K562 (cell line): ENCODE results near the gene MUCL3. TPM values are rescaled to one million over a fixed set of nuclear protein-coding genes. Genes with fewer than 3 reads are reported as not detected.

Source experiments
- ARID2 ChIP-seq: fragments of 450-650 bp; IDR thresholded peaks from 2 replicates; pipeline ENCODE4 v1.6.1; 2017; ENCODE audit warnings: antibody characterized with exemption, mild to moderate bottlenecking
- ATF1 ChIP-seq, 2 experiments: fragments of 450-650 bp in 1 of 2; IDR thresholded peaks; 2 replicates each; pipeline ENCODE4 v1.6.1; 2016; ENCODE audit warnings: missing compliant biosample characterization in 1 of 2, missing genetic modification characterization in 1 of 2
- ATF3 ChIP-seq, 2 experiments: fragments of 450-650 bp in 1 of 2; sonication (generic) in 1 of 2; formaldehyde crosslinking in 1 of 2; IDR thresholded peaks in 1 of 2; conservative IDR thresholded peaks in 1 of 2; 2 replicates each; pipeline versions ENCODE4 v1.6.1 to v1.8.1; 2016 to 2023; ENCODE audit warnings: mild to moderate bottlenecking in 2 of 2, moderate library complexity in 2 of 2, inconsistent platforms in 1 of 2, missing genetic modification reagents in 1 of 2
- CBFA2T2 ChIP-seq: fragments of 450-650 bp; conservative IDR thresholded peaks from 2 replicates; pipeline ENCODE4 v1.6.1; 2017; ENCODE audit warnings: mild to moderate bottlenecking
- CBFA2T3 ChIP-seq: fragments of 450-650 bp; IDR thresholded peaks from 2 replicates; pipeline ENCODE4 v1.6.1; 2017
- CXXC5 ChIP-seq: fragments of 250-450 bp; sonication (Bioruptor Pico); IDR thresholded peaks from 2 replicates; pipeline ENCODE4 v1.8.0; 2022; ENCODE audit warnings: inconsistent platforms, mild to moderate bottlenecking, moderate library complexity
- DLX4 ChIP-seq: fragments of 250-450 bp; sonication (Bioruptor Pico); IDR thresholded peaks from 2 replicates; pipeline ENCODE4 v1.6.1; 2021; ENCODE audit warnings: mild to moderate bottlenecking
- DMBX1 ChIP-seq: fragments of 250-450 bp; sonication (Bioruptor Pico); IDR thresholded peaks from 2 replicates; pipeline ENCODE4 v1.8.0; 2022; ENCODE audit warnings: inconsistent platforms, mild to moderate bottlenecking, moderate library complexity, borderline replicate concordance
- DPF2 ChIP-seq: fragments of 450-650 bp; IDR thresholded peaks from 2 replicates; pipeline ENCODE4 v1.6.1; 2016
- EWSR1 ChIP-seq: fragments of 450-650 bp; IDR thresholded peaks from 2 replicates; pipeline ENCODE4 v1.6.1; 2018; ENCODE audit warnings: borderline replicate concordance, mild to moderate bottlenecking, low read depth, moderate library complexity; ENCODE audit not compliant: partially characterized antibody
- JUND ChIP-seq, 2 experiments: IDR thresholded peaks; 2 replicates in 1 of 2; 3 replicates in 1 of 2; pipeline ENCODE4 v1.6.1; 2011; ENCODE audit warnings: borderline replicate concordance in 2 of 2, low read depth in 2 of 2, low read length in 2 of 2, improper control_type of control experiment in 1 of 2, missing biosample characterization in 1 of 2, missing genetic modification characterization in 1 of 2, missing genetic modification reagents in 1 of 2
- MAFF ChIP-seq: IDR thresholded peaks from 2 replicates; pipeline ENCODE4 v1.6.1; 2012; ENCODE audit warnings: low read length, improper control_type of control experiment
- MIER1 ChIP-seq: fragments of 450-650 bp; IDR thresholded peaks from 2 replicates; pipeline ENCODE4 v1.6.1; 2016; ENCODE audit warnings: antibody characterized with exemption, mild to moderate bottlenecking, low read depth
- NFE2 ChIP-seq: IDR thresholded peaks from 2 replicates; pipeline ENCODE4 v1.6.1; 2014; ENCODE audit warnings: antibody characterized with exemption, low read depth
- PTTG1 ChIP-seq: fragments of 450-650 bp; IDR thresholded peaks from 2 replicates; pipeline ENCODE4 v1.6.1; 2016; ENCODE audit warnings: low read depth, mild to moderate bottlenecking, missing genetic modification characterization, missing compliant biosample characterization
- RNF219 ChIP-seq: fragments of 250-450 bp; sonication (Bioruptor Pico); IDR thresholded peaks from 2 replicates; pipeline ENCODE4 v1.5.0; 2022; ENCODE audit warnings: mild to moderate bottlenecking
- SPI1 ChIP-seq: IDR thresholded peaks from 2 replicates; pipeline ENCODE4 v1.6.1; 2011; ENCODE audit warnings: low read depth, low read length, control low read depth, borderline replicate concordance
- SREBF2 ChIP-seq: sonication (generic); formaldehyde crosslinking; IDR thresholded peaks from 2 replicates; pipeline ENCODE4 v1.4.0; 2020; ENCODE audit warnings: mild to moderate bottlenecking, missing genetic modification reagents
- TBP ChIP-seq: optimal IDR thresholded peaks from 2 replicates; pipeline ENCODE3; 2011; ENCODE audit warnings: low read depth, low read length, improper control_type of control experiment
- VEZF1 ChIP-seq: fragments of 200-800 bp; sonication (Bioruptor generic); IDR thresholded peaks from 2 replicates; pipeline ENCODE4 v1.6.1; 2017; ENCODE audit warnings: missing genetic modification characterization, missing compliant biosample characterization
- ZNF217 ChIP-seq: sonication (generic); formaldehyde crosslinking; IDR thresholded peaks from 2 replicates; pipeline ENCODE4 v1.8.0; 2022; ENCODE audit warnings: mild to moderate bottlenecking, missing genetic modification reagents
- ZNF282 ChIP-seq: sonication (generic); formaldehyde crosslinking; IDR thresholded peaks from 2 replicates; pipeline ENCODE4 v1.8.1; 2023; ENCODE audit warnings: missing genetic modification reagents
- ZNF431 ChIP-seq: sonication (generic); formaldehyde crosslinking; IDR thresholded peaks from 2 replicates; pipeline ENCODE4 v1.8.0; 2022; ENCODE audit warnings: mild to moderate bottlenecking, missing genetic modification reagents
- polyA plus RNA-seq, 8 experiments: library from polyadenylated mRNA; depleted of rRNA in 4 of 8; stranded (reverse) in 5 of 8; unstranded in 3 of 8; fragments of >200 nt; fragmentation: Nextera tagmentation in 2 of 8; fragmentation: Illumina TruSeq in 1 of 8; extraction: Ambion mirVana in 2 of 8; extraction: Trizol in 1 of 8; gene quantifications; 2 replicates each; pipeline versions ENCODE4 v1.2.1 to v1.2.3, GENCODE V29; 2011 to 2014; ENCODE audit warnings: inconsistent platforms in 1 of 8, missing spikeins in 1 of 8
- total RNA-seq, 7 experiments: library from RNA; depleted of rRNA in 6 of 7; stranded (reverse); fragments of >200 nt in 6 of 7; fragmentation: Illumina TruSeq in 2 of 7; extraction: Trizol in 2 of 7; gene quantifications; 2 replicates each; pipeline versions ENCODE4 v1.2.1 to v1.2.3, GENCODE V29; 2011 to 2021; ENCODE audit warnings: low replicate concordance in 1 of 7

The MUCL3 gene
- total and polyA plus RNA-seq, 9 of the 15 experiments (the other 6 are each of a cell fraction or from before 2014, with no cell fraction given), result 0.07 TPM; not detected in 8

- TF ChIP-seq JUND (IDR thresholded peaks at IDR 0.05; ENCODE audit: borderline replicate concordance, low read depth, low read length) (no peak), JUND (tag; IDR thresholded peaks at IDR 0.05; ENCODE audit: borderline replicate concordance, low read depth, low read length) (no peak), DPF2 (0 out of 2 replicates have a peak, but pooled peaks have one; percentile 15), CBFA2T2 (0 out of 2 replicates have a peak, but pooled peaks have one; percentile 16), ZNF282 (CRISPR knock-in tag) (no peak), DLX4 (CRISPR knock-in tag) (no peak), SREBF2 (CRISPR knock-in tag) (no peak), MIER1 (no peak), VEZF1 (CRISPR knock-in tag) (no peak), CXXC5 (0 out of 2 replicates have a peak, but pooled peaks have one; percentile 16), ZNF217 (CRISPR knock-in tag) (no peak), NFE2 (peak; percentile 58), ATF1 (CRISPR knock-in tag; IDR thresholded peaks at IDR 0.05) (no peak), ATF1 (tag; IDR thresholded peaks at IDR 0.05) (peak; percentile 46), RNF219 (CRISPR knock-in tag) (no peak), SPI1 (peak; percentile 26; the same call in 1 of the 2 replicates), DMBX1 (no peak), PTTG1 (tag) (no peak), CBFA2T3 (peak; percentile 51; the same call in 1 of the 2 replicates), ARID2 (no peak), MAFF (no peak), TBP (no peak), ZNF431 (CRISPR knock-in tag) (no peak), ATF3 (IDR thresholded peaks at IDR 0.05) (no peak), ATF3 (CRISPR knock-in tag; conservative IDR thresholded peaks at IDR 0.05) (no peak), EWSR1 (no peak)
Measured at GRCh38 chr6:30940361-30940986, at the start of gene MUCL3 (continued).
